Endometrial microvascular endothelial cells (primary cell): ENCODE results near the gene KLRB1. TPM values are rescaled to one million over a fixed set of nuclear protein-coding genes. Genes with fewer than 3 reads are reported as not detected.
"Not testable (repeated sequence)": the region's sequence is repeated elsewhere in the genome, so short reads cannot be mapped to it uniquely, and the experiment has no call there.

Experiments
- in situ Hi-C: cut with HindIII; loops from 2 replicates; pipeline ENCODE4 v1.10.0; 2017; ENCODE audit warnings: low sequenced_read_pairs, low pct_unique_long_range_greater_than_20kb; ENCODE audit errors: inconsistent ontology term
- total RNA-seq: library from RNA; depleted of rRNA; stranded (reverse); fragments of >200 nt; gene quantifications from one replicate; pipeline ENCODE4 v1.2.3, GENCODE V29; 2015; ENCODE audit errors: inconsistent ontology term

KLRB1 gene
- total RNA-seq, 1 donor from 2014 or later = not detected

DNA sequence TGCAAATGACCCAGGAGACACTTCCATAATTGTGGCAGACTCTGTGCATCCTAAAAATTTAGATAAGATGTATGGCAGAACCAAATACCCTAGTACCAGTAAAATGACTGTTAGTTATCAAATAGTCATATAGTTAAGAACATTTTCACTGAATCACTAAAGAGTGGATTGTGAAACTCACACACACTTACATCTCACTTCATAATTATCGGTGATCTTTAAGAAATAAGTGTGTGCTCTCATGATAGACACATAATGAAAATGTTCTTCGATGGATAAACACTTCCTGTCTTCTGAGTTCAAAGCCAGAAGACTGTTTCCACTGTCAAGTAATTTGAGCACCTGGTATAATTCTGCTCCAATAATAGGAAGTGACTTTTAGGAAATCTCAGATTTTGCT, 19.1 kb upstream of the KLRB1 start:
- in situ Hi-C loops = no loop called here

DNA sequence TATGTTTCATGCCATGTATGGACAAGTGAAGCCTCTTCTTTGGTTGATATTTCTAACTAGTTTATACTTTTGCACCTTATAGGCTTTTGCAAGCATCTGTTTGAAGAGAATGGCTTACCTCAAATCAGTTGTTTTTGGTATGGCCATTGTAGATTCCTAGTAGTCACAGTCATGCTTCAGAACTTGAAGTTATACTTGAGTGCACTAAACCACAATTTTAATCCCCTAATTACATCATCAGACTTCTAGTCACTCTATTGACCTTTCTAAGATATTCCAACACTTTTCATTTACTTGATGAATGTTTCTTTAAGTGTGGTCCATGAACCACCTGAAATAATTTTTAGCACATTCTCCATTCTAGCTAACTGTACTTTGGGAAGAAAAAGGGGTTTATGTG, 18.6 kb upstream of the KLRB1 start:
- in situ Hi-C loops = no loop called here

DNA sequence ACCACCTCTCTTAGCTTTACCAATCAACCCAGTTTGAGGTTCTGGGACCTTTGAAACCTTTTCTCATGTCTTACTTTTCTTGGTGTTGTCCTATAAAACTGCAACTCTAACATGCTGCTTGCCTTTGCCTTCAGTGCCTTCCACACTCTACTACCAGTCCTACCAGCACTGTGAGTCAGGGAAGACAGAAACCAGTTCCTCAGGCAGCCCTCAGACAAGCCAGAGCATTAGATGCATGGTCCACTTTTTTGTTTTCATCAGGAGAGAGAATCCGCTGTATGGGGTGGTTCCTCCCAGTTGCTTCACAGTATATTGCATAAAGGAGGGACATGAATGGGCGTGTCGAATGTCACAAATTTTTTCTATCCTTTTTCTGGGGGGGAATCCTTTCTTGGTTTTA, 17.3 kb upstream of the KLRB1 start:
- in situ Hi-C loops = no loop called here

DNA sequence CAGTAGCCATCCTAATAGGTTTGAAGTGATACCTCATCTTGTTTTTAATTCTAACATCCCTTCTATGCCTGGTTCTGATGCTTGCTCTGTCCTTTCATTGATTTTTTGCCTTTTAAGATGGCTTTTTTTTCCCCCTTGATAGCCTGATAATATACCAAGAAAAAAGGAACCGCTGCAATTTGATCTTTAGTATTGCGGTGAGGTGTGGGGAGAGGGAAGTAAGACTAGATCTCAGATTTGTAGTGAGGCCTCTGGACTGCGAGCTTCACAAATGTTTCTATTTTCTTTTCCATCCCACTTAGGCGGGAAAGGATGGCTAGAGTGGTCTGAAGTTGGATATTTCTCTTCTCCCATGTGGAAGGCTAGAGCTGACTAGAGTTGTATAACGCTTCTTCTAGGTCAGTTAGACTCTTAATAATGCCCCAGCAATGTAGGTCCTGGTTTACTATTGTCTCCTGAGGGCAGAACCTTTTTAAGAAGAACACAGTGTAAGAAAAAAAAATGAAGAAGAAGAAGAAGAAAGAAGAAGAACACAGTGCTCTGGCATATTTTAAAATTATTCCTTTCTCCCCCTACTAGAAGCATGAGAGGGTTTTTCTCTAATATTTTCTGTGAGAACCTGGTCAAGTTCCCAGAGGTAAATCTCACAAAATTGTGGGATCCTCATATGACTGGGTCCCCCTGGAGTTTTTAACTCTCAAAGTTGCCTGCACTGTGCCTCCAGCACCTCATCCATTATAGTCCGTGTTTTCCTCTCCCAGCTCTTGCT, 11.9 kb upstream of the KLRB1 start:
- in situ Hi-C loops = no loop called here

DNA sequence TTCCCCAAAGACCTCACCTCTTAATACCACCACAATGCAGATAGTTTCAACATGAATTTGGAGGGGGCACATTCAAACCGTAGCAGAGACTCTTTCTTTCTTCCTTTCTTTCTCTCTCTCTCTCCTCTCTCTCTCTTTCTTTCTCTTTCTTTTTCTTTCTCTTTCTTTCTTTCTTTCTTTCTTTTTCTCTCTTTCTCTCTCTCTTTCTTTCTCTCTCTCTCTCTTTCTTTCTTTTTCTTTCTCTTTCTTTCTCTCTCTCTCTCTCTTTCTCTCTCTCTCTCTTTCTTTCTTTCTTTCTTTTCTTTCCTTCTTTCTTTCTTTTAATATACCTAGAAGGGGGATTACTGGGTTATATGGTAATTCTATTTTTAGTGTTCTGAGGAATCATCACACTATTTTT, 11.2 kb upstream of the KLRB1 start:
- in situ Hi-C loops = not testable (repeated sequence)

DNA sequence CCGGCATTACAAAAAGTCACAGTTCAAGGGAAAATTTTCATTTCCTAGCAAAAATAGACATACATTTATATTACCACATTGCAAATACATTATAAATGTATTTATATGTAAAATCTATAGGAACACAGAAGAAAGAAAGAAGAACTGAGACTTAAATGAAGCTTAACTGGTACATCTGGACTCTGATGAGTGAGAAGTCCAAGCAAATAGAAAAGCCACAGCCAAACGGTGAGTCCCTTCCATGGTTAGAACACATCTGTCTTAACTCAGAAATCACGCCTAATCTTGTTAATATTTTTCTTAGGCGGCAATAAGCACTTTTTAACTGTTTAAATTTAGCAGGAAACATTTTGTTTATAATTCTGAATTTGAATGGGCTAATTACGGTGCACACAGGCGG, 9.4 kb upstream of the KLRB1 start:
- in situ Hi-C loops = no loop called here

DNA sequence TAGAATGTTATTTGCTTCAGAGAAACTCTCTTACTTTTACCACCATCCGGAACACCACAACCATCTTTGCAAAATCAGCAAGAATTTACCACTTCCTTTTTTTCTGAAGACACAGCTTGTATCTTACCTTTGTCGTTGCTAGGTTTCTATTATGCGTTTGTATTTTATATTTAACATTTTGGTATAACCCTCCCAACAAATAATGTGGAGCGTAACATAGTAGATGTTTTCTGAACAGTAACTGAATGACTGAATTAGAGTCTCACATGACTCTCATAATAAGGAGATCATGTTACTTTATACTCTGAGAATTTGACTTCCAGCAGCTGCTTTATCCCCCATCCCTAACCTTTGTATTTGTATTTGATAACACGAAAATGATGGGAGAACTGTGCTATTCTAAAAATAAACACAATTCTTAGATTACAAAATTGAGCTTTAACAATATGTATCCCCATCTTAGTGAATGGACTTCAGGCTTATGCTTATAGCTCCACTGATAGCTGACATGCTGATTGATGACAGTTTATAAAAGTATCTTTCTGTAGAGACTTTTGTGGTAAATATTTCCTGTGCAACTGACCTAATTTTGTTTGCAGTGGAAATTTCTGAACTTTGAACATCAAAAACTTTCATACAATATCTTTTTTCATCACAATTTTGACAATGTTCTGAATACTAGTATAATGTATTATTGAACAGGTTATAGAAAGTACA, 7.9 kb upstream of the KLRB1 start:
- in situ Hi-C loops = no loop called here

DNA sequence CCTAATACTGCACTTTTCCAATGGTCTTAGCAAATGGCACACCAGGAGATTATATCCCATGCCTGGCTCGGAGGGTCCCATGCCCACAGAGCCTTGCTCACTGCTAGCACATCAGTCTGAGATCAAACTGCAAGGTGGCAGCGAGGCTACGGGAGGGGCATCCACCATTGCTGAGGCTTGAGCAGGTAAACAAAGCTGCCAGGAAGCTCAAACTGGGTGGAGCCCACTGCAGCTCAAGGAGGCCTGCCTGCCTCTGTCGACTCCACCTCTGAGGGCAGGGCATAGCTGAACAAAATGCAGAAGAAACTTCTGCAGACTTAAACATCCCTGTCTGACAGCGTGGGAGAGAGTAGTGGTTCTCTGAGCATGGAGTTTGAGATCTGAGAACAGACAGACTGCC, 2.9 kb upstream of the KLRB1 start:
- in situ Hi-C loops = not testable (repeated sequence)

DNA sequence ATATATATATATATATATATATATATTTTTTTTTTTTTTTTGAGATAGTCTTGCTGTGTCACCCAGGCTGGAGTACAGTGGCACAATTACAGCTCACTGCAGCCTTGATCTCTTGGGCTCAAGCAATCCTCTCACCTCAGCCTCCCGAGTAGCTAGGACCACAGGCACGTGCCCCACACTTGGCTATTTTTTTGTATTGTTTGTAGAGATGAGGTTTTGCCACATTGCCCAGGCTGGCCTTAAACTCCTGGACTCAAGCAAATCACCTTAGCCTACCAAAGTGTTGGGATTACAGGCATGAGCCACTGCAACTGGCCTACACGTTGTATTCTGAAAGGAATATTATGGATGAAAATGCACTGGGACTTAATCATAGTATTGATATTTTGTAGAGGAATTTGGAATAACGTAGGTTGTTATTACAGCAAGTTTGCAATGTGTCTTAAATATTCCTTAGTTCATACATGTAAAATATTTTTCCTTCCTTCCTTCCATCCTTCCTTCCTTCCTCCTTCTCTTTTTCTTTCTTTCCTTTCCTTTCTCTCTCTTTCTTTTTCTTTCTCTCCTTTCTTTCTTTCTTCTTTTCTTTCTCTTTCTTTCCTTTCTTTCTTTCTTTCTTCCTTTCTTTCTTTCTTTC, 862 bp downstream of the KLRB1 start:
- in situ Hi-C loops = no loop called here

DNA sequence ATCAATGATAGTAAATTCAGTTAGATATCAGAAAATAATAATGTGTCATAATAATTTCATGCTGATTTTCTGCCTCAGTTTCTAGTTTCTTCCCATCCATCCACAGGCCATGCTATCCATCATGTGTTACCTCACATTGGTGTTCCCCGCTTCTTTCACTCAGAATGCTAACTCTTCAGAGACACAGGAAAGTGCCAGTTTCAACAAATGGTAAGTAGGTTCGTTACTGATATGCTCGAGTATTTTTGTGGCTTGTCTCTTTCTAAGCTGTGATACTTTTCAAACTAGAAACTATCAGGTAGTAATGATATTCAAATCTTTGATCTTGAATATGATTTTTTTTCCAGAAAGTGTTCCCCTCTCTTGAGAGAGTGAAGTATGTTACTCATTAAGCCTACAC, 1.5 kb downstream of the KLRB1 start:
- in situ Hi-C loops = no loop called here

DNA sequence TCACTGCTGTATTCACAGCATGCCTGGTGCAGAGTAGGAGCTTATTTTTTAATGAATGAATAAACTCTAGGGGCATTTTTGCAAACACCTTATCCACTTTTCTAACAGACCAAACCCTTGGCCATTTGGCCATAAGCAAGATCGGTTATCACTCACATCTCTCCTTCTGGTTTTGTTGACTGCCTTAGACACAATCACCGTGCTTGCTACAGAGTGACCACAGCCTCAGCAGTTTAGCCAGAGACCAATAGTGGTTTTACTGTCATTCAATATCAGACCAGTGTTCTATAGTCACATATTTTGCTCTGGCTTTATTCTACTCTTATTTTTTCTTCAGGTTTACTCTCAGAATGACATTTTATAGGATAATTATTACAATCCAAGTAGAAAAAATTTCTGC, 2.2 kb downstream of the KLRB1 start:
- in situ Hi-C loops = no loop called here

DNA sequence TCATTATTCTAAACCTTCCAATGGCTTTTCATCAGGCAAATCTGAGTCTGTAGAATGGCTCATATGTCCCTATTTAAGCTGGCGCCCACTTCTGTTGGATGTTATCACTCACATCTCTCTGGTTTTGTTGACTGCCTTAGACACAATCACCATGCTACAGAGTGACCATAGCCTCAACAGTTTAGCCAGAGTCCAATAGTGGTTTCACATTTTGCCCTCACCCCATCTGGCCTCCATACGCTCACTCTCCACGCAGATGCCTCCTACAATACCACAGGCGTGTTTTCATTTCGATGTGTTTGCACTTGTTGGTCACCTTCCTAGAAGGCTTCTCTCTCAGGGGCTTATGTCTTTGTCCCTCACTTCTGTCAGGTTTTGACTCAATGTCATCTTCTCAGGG, 3.4 kb downstream of the KLRB1 start:
- in situ Hi-C loops = no loop called here

DNA sequence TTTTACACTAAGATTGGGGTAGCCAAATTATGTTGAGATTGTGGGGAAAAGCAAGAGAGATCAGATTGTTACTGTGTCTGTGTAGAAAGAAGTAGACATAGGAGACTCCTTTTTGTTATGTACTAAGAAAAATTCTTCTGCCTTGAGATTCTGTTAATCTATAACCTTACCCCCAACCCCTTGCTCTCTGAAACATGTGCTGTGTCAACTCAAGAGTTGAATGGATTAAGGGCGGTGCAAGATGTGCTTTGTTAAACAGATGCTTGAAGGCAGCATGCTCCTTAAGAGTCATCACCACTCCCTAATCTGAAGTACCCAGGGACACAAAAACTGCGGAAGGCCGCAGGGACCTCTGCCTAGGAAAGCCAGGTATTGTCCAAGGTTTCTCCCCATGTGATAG, 7.3 kb downstream of the KLRB1 start:
- in situ Hi-C loops = not testable (repeated sequence)

DNA sequence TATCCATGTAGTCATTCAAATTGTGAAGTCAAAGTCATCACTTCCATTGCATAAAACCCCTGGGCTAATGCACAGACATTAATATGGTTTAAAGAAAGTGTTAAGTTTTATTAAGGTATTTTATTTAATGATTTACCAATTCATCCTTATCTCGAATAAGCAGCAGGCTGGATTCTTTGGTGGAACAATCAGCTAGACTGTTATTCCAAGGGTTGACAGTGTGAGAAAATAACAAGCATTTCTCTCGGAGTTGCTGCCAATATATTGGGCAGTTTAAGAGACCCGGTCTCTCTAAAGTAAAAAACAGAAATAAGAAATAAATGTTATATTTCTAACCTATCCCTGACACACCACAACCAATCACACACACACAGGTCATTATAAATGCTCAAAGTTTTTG, 9.4 kb downstream of the KLRB1 start:
- in situ Hi-C loops = no loop called here

DNA sequence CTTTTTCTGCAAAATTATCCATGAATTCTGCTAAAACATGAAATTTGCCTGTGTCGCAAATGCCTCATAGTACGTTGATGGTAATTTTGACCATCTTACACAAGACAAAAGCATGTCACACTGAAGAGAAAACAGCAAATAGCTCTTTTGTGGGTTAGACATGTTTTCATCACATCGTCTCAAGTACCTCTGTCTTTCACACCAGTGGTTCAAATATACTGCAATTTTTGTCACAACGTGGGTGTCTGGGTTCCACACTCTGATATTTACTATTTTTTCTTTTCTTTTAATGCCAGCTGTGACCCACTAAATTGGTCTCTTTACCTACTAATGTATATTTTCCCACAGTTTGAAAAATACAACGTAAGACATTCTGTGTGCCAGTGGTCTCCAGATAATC, 10.4 kb downstream of the KLRB1 start:
- in situ Hi-C loops = no loop called here

DNA sequence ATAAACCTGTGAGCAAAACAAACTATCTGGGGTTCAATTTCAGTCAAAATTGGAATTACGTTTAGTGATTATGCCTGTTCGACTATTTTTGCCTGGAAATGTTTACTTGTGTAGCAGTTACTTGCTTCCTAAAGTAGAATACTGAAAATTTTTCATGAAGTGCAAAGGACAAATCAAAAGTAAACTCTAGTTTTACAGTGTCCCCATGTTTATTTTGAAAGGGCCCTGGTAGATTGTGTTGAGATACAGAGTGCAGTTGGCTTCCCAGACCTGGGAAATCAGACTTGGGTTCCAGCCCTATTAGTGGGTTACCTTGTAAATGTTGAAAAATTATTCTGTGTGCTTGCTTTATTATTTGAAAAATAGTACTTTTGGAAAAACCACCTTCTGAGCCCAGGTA, 17.3 kb downstream of the KLRB1 start:
- in situ Hi-C loops = no loop called here

DNA sequence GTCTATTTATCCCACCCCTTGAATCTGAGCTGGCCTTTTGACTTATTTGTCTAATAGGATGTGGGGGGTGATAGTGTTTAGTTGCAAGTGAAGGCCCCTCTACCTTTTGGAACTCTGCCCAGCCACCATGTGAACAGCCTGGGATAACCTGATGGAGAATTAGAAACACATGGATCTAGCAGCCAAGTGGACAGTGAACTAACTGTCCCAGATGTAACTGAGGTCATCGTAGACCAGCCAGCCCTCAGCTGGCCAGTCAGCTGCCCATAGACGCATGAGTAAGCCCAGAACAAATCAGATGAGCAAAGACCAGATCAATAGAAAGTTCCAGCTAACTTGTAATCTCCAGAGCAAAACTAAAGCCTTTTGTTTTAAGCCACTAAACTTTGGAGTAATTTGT, 19.0 kb downstream of the KLRB1 start:
- in situ Hi-C loops = no loop called here

DNA sequence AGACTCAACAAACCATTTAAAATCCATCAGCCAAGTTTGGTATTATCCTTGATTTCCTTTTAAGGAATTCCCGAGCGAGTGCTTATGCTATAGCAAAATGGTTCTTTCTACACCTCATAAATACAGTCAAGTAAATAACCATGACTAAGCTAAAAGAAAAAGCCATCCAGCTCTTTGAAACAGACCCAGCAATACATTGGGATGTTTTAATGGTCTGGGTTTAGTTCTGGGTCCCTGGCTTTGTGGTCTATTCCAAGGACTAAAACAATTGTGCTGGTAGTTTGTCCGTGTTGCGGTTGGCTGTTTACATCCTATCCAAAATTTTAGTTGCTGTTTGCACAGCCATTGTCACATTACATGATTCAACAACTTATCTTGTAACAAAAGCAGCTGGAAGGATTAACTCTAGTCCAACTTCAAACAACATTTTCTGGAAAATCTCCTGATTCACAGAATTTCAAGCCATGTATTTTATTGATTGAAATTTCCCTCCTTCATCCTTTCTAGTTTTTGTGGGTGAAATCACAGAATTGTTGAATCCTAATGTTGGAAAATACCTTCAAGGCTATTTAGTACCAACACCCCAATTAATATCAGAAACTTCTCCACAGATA, 19.6 kb downstream of the KLRB1 start:
- in situ Hi-C loops = no loop called here

DNA sequence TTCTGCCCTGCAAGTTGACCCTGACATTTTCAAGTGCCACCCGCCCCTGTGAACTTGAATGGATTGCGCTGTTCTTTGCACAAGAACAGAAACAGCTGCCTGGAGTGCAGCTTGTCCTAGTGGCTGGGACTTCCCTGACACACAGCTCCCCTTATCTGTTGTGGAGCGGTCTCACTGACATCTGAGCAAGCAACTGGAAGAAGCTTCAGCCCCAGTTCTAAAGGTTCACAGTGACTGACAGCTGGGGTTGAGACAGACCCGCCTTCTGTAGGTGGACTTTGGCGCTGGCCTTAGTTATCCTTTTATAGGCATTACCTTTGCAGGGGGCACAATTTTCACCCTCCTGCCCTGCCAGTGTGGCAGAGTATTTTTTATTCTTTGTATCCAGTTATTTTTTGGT, 30.0 kb downstream of the KLRB1 start:
- in situ Hi-C loops = not testable (repeated sequence)

DNA sequence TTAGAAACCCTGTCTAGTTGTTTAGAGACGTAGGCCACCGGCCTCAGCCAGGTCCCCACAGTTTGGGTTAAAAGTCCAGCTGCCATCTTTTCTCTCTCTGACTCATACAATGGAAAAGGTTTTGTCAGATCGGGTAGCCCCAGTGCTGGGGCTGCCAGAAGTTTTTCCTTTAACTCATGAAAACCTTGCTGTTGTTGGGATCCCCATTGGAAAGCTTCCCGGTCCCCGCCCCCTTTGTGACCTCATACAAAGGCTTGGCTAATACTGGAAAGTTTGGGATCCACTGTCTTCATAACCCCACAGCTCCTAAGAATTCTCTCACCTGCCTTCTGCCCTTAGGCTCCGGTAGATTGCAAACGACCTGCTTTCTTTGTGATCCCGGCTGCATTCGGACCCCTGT, 40.6 kb downstream of the KLRB1 start:
- in situ Hi-C loops = not testable (repeated sequence)
